ENCODE data around the gene F7. TPM values are rescaled to one million over a fixed set of nuclear protein-coding genes. Genes with fewer than 3 reads are reported as not detected.

Gene F7
- total RNA-seq, 1 experiment from 2014 or later = 52.4 TPM

DNA sequence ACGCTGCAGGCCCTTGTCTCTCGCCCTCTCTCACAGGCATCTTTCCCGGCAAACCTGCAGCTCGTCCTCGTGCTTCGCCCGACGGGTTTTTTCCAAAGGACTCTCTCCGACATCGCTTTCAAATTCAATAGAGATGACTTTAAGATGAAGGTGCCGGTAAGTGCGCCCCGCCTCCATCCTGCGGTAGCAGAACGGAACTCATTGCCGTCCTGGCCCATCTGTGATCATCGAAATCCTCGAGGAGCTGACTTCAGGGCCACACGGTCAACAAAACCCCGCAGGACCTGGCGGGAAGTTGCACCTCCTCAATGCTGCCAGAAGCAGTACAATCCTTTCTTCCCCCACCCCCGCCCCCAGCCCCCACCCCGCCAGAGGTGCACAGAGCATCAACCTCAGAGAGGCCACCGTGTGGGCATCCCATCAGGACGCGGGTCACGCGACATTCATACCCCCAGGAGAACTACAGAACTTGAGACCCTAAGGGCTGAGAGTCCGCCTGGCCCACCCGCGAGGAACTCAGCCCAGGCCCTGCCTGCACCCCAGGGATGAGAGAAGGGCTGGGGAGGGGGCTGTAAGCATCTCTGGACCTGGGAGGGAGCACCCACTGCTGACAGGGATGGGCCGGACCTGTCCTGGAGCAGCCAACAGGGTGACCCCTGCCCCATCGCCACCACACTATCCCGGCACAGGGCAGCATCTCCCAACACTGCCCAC lies 44.9 kb upstream of the F7 start:
- Histone ChIP-seq H3K9me3 (no peaks in the 10 kb centered on the region), H3K36me3 (ENCODE audit: control insufficient read depth, insufficient read depth, low read length) (no peaks in the 10 kb centered on the region; the same call in 1 of the 2 replicates), H3K27me3 (replicated peaks; ENCODE audit: control insufficient read depth, insufficient read depth, low read length) (no peaks in the 10 kb centered on the region), H3K4me1 (no peaks in the 10 kb centered on the region), H3K4me3 (ENCODE audit: low read depth, low read length) (no peak overlapping the region)
- TF ChIP-seq, protein P1, sequence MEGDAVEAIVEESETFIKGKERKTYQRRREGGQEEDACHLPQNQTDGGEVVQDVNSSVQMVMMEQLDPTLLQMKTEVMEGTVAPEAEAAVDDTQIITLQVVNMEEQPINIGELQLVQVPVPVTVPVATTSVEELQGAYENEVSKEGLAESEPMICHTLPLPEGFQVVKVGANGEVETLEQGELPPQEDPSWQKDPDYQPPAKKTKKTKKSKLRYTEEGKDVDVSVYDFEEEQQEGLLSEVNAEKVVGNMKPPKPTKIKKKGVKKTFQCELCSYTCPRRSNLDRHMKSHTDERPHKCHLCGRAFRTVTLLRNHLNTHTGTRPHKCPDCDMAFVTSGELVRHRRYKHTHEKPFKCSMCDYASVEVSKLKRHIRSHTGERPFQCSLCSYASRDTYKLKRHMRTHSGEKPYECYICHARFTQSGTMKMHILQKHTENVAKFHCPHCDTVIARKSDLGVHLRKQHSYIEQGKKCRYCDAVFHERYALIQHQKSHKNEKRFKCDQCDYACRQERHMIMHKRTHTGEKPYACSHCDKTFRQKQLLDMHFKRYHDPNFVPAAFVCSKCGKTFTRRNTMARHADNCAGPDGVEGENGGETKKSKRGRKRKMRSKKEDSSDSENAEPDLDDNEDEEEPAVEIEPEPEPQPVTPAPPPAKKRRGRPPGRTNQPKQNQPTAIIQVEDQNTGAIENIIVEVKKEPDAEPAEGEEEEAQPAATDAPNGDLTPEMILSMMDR (IDR thresholded peaks at IDR 0.05; ENCODE audit: insufficient read depth in 1 of 2, low read depth in 1 of 2, low read length in 1 of 2, severe bottlenecking in 1 of 2, unreplicated experiment in 1 of 2) = no peak
- H3K9me3 Mint-ChIP-seq (ENCODE audit: unreplicated experiment) = no peaks in the 10 kb centered on the region
- H3K4me3 Mint-ChIP-seq (ENCODE audit: unreplicated experiment) = no peak overlapping the region
- no peaks in the 10 kb centered on the region for H3K4me1 Mint-ChIP-seq (ENCODE audit: low read depth, unreplicated experiment)
- POLR2A ChIA-PET = no interaction called here
- peaks cover 5% of the 10 kb centered on the region for H3K36me3 Mint-ChIP-seq (ENCODE audit: insufficient read depth, unreplicated experiment)
- intact Hi-C loops (cut with micrococcal nuclease; ENCODE audit: unreplicated experiment) = no loop called here
- CTCF ChIA-PET = no interaction called here
- no TSS peak for BruUV-seq (replicated peaks)
- no peaks in the 10 kb centered on the region for H3K27me3 Mint-ChIP-seq (ENCODE audit: insufficient read depth, unreplicated experiment)
- H3K27ac Mint-ChIP-seq (ENCODE audit: unreplicated experiment) = no peak overlapping the region
- DNase-seq = no peak

DNA sequence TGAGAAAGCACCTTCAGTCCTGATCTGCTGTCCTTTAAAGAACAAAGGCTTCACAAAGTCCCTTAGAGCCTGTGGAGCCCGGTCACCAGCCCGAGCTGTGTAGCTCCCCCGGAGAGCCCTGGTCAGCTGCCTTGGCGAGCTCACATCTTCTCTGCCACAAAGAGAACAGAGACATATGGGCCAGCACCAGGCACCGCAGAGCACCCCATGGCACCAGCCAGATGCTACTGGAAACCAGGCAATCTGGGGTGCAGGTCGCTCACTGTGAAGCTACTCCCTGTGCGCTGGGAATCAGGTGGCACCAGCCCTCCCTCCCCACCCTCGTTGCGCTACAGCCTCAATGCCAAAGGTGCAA lies 44.3 kb upstream of the F7 start:
- CTCF ChIA-PET = no interaction called here
- BruUV-seq (replicated peaks) = no TSS peak
- H3K4me3 ChIP-seq (ENCODE audit: low read depth, low read length) = no peak overlapping the region
- no peaks in the 10 kb centered on the region for H3K27me3 ChIP-seq (replicated peaks; ENCODE audit: control insufficient read depth, insufficient read depth, low read length)
- TF ChIP-seq, protein P1 (IDR thresholded peaks at IDR 0.05; ENCODE audit: insufficient read depth in 1 of 2, low read depth in 1 of 2, low read length in 1 of 2, severe bottlenecking in 1 of 2, unreplicated experiment in 1 of 2) = no peak
- POLR2A ChIA-PET = no interaction called here
- DNase-seq = no peak
- no peaks in the 10 kb centered on the region for H3K9me3 ChIP-seq
- Mint-ChIP-seq H3K4me3 (ENCODE audit: unreplicated experiment) (no peak overlapping the region), H3K9me3 (ENCODE audit: unreplicated experiment) (no peaks in the 10 kb centered on the region), H3K27me3 (ENCODE audit: insufficient read depth, unreplicated experiment) (no peaks in the 10 kb centered on the region), H3K4me1 (ENCODE audit: low read depth, unreplicated experiment) (no peaks in the 10 kb centered on the region), H3K27ac (ENCODE audit: unreplicated experiment) (no peak overlapping the region), H3K36me3 (ENCODE audit: insufficient read depth, unreplicated experiment) (peaks cover 5% of the 10 kb centered on the region)
- no peaks in the 10 kb centered on the region; the same call in 1 of the 2 replicates for H3K36me3 ChIP-seq (ENCODE audit: control insufficient read depth, insufficient read depth, low read length)
- intact Hi-C loops (cut with micrococcal nuclease; ENCODE audit: unreplicated experiment) = no loop called here
- no peaks in the 10 kb centered on the region for H3K4me1 ChIP-seq

DNA sequence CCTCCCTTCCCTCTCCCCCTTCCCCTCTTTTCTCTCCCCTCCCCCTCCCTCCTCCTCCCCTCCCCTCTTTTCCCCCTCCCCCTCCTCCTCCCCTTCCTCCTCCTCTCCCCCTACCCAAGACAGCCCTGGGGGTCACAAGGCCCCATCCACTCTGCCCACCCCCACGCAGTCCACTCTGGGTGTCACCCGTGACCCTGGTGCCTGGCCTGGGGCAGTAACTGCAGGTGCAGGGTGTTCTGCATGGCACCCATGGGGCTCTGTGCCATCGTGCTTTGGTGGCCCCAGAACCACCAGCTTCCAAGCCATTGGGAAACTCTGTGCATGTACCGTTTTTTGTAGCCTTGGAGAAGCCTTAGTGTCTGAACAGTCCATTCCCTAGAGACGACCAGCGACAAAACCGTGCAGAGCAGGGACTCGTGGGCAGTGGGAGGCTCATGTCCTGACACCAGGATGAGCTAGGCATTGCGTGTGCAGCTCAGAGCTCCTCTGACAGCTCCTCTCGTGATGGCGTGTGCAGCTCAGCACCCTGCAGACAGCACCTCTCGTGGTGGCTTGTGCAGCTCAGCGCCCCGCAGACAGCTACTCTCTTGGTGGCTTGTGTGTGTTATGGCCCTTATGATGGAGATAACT lies 43.7 kb upstream of the F7 start:
- ChIA-PET CTCF (no interaction called here), POLR2A (no interaction called here)
- intact Hi-C loops (cut with micrococcal nuclease; ENCODE audit: unreplicated experiment) = no loop called here
- Mint-ChIP-seq H3K36me3 (ENCODE audit: insufficient read depth, unreplicated experiment) (peaks cover 5% of the 10 kb centered on the region), H3K27ac (ENCODE audit: unreplicated experiment) (no peak overlapping the region), H3K4me1 (ENCODE audit: low read depth, unreplicated experiment) (no peaks in the 10 kb centered on the region), H3K9me3 (ENCODE audit: unreplicated experiment) (no peaks in the 10 kb centered on the region), H3K4me3 (ENCODE audit: unreplicated experiment) (no peak overlapping the region), H3K27me3 (ENCODE audit: insufficient read depth, unreplicated experiment) (no peaks in the 10 kb centered on the region)
- TF ChIP-seq, protein P1 (IDR thresholded peaks at IDR 0.05; ENCODE audit: insufficient read depth in 1 of 2, low read depth in 1 of 2, low read length in 1 of 2, severe bottlenecking in 1 of 2, unreplicated experiment in 1 of 2) = no peak
- no peak for DNase-seq
- Histone ChIP-seq H3K27me3 (replicated peaks; ENCODE audit: control insufficient read depth, insufficient read depth, low read length) (no peaks in the 10 kb centered on the region), H3K4me3 (ENCODE audit: low read depth, low read length) (no peak overlapping the region), H3K4me1 (no peaks in the 10 kb centered on the region), H3K9me3 (no peaks in the 10 kb centered on the region), H3K36me3 (ENCODE audit: control insufficient read depth, insufficient read depth, low read length) (no peaks in the 10 kb centered on the region; the same call in 1 of the 2 replicates)
- BruUV-seq (replicated peaks) = no TSS peak

All from Caco-2 (cell line).